ENCODE results near the gene UBA3.

UBA3 gene

GRCh38 chr3:69080233-69080920, at the start of gene UBA3:
TSS of gene UBA3 (minus strand) at chr3:69080365. CDS start at chr3:69080353, 12 bp downstream.
- DNase-seq (ENCODE audit: low read depth in 2 of 3, low spot score in 2 of 3), result peak; percentile 73 to 82 (median 75)

GRCh38 chr3:69129531-69129930, 49.4 kb upstream of the UBA3 start:
- no peak for DNase-seq (ENCODE audit: low read depth in 2 of 3, low spot score in 2 of 3)

- DNase-seq (ENCODE audit: low read depth in 2 of 3, low spot score in 2 of 3), result no peak
Observed at GRCh38 chr3:69128509-69128908, 48.3 kb upstream of the UBA3 start.

- no peak for DNase-seq (ENCODE audit: low read depth in 2 of 3, low spot score in 2 of 3)
Observed at GRCh38 chr3:69126999-69127398, 46.8 kb upstream of the UBA3 start.

- DNase-seq (ENCODE audit: low read depth in 2 of 3, low spot score in 2 of 3), result no peak
Observed at GRCh38 chr3:69126216-69126615, 46.1 kb upstream of the UBA3 start.

- no peak for DNase-seq (ENCODE audit: low read depth in 2 of 3, low spot score in 2 of 3)
Observed at GRCh38 chr3:69122403-69122802, 42.2 kb upstream of the UBA3 start, which contains the start of gene LMOD3. TSS of gene LMOD3 (minus strand) at chr3:69122595. CDS start at chr3:69122386, 209 bp downstream.

- DNase-seq (ENCODE audit: low read depth in 2 of 3, low spot score in 2 of 3), result no peak
Observed at GRCh38 chr3:69121950-69122349, 41.8 kb upstream of the UBA3 start.

- no peak for DNase-seq (ENCODE audit: low read depth in 2 of 3, low spot score in 2 of 3)
Observed at GRCh38 chr3:69121513-69121912, 41.3 kb upstream of the UBA3 start.

GRCh38 chr3:69120879-69121464, 40.8 kb upstream of the UBA3 start:
- peak; percentile 28 to 62 (median 43) for DNase-seq (ENCODE audit: low read depth in 2 of 3, low spot score in 2 of 3)

- DNase-seq (ENCODE audit: low read depth in 2 of 3, low spot score in 2 of 3), result no peak
Observed at GRCh38 chr3:69119681-69120080, 39.5 kb upstream of the UBA3 start.

GRCh38 chr3:69119138-69119537, 39.0 kb upstream of the UBA3 start:
- no peak for DNase-seq (ENCODE audit: low read depth in 2 of 3, low spot score in 2 of 3)

GRCh38 chr3:69118555-69118954, 38.4 kb upstream of the UBA3 start:
- DNase-seq (ENCODE audit: low read depth in 2 of 3, low spot score in 2 of 3), result no peak

GRCh38 chr3:69116897-69117296, 36.7 kb upstream of the UBA3 start:
- no peak for DNase-seq (ENCODE audit: low read depth in 2 of 3, low spot score in 2 of 3)

- no peak for DNase-seq (ENCODE audit: low read depth in 2 of 3, low spot score in 2 of 3)
Observed at GRCh38 chr3:69116162-69116561, 36.0 kb upstream of the UBA3 start.

- no peak for DNase-seq (ENCODE audit: low read depth in 2 of 3, low spot score in 2 of 3)
Observed at GRCh38 chr3:69115731-69116130, 35.6 kb upstream of the UBA3 start.

- no peak for DNase-seq (ENCODE audit: low read depth in 2 of 3, low spot score in 2 of 3)
Observed at GRCh38 chr3:69113536-69113935, 33.4 kb upstream of the UBA3 start.

GRCh38 chr3:69110941-69111546, 30.9 kb upstream of the UBA3 start:
- no peak for DNase-seq (ENCODE audit: low read depth in 2 of 3, low spot score in 2 of 3)

GRCh38 chr3:69108811-69109210, 28.6 kb upstream of the UBA3 start:
- no peak for DNase-seq (ENCODE audit: low read depth in 2 of 3, low spot score in 2 of 3)

- DNase-seq (ENCODE audit: low read depth in 2 of 3, low spot score in 2 of 3), result no peak
Observed at GRCh38 chr3:69107841-69108240, 27.7 kb upstream of the UBA3 start.

- no peak for DNase-seq (ENCODE audit: low read depth in 2 of 3, low spot score in 2 of 3)
Observed at GRCh38 chr3:69105320-69105719, 25.2 kb upstream of the UBA3 start.

GRCh38 chr3:69104586-69104985, 24.4 kb upstream of the UBA3 start:
- DNase-seq (ENCODE audit: low read depth in 2 of 3, low spot score in 2 of 3), result no peak

GRCh38 chr3:69103123-69103522, 23.0 kb upstream of the UBA3 start:
- DNase-seq (ENCODE audit: low read depth in 2 of 3, low spot score in 2 of 3), result no peak

All from activated CD8-positive, alpha-beta memory T cell treated with anti-CD3 and anti-CD28 coated beads for 48 hours (primary cell).